ENCODE measurements around the gene TTF1.
"Not testable (repeated sequence)": the region's sequence is repeated elsewhere in the genome, so short reads cannot be mapped to it uniquely, and the experiment has no call there.

TTF1 gene

DNA sequence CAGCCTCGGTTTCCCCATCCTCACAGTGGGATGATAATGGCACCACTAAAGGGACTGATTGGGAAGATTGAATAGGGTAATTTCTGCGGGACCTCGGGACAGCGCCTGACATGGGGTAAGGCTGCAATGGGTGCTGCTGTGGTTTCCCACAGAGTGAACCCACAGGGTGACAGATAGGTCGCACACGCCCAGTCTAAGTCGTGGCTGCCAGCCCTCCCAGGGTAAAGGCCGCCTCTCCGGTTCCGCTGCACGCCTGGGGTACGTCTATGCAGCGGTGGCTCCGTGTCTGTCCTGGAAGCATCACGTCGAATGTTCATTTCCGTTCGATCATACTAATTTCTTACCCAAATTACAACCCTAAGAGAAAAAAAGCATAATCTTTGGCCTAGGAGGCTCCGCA, 4.0 kb upstream of the TTF1 start:
- DNase-seq, result no peak

- DNase-seq, result no peak
These were observed 3.3 kb upstream of the TTF1 start, which contains the start of gene CFAP77 for GRCh38 chr9:132409828-132410528. Gene CFAP77, plus strand, starts transcription at chr9:132410211. Its CDS starts 61 bp downstream, at chr9:132410272.

GRCh38 chr9:132408521-132408920, 1.9 kb upstream of the TTF1 start:
- DNase-seq, result no peak

DNA sequence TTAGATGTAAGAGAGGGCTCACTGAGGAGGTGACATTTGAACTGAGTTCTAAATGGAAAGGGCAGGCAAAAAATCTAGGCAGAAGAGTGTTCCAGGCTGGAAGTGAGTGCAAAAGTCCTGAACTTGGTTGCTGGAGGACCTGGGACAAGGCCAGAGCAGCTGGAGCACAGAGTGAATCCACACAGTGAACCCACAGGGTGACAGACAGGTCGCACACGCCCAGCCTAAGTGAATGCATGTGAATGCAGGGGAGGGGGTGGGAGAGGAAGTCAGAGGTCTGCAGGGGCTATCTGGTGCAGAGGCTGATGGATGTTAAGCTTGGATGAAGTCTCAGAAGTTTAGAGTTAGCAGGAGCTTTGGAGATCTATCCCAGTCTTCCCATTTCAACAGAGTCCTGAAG, 556 bp upstream of the TTF1 start:
- no peak for DNase-seq

DNA sequence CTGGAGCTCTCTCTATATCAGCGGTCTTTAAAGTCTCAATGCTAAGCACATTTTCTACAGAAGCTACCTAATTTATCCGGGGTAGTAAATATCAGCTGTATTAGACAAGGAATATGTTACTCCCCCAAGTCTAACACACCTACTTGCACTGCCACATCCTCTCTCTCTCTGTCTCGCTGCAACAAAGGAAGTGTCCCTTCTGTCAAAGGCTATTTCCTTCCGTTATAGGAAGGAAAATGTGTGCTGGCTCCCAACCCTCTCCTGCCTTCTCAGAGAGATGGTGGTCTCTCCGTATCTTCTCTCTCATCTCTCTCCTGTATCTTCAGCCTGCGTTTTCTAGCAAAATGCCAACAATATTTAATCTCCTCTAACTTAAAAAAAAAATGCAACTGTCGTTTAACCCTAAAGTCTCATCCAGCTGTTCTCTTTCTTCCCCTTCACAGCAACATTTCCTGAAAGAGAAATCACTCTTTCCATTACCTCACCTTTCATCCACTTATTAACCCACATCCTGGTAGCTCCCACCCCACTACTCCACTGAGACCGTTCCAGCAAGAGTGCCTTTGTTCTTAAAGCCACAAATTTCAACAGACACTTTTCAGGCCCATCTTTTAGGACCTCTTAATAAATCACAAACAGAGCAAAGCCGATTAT, 2.3 kb downstream of the TTF1 start:
- DNase-seq, result no peak

DNA sequence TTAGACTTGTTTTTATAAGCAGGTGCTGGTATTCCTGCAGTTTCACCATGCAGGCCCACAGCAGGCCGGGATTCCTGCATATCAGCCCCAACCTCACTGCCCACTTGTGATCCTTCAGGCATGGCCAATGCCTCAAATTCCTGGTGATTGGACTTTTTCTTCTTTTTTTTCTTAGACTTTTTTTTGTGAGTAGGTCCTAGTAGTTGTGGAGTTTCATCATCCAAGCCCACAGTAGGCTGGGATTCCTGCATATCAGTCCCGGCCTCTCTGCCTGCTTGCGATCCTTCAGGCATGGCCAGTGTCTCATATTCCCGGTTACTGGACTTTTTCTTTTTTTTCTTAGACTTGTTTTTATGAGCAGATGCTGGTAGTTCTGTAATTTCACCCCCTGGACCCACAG, 4.8 kb downstream of the TTF1 start:
- DNase-seq, result no peak

DNA sequence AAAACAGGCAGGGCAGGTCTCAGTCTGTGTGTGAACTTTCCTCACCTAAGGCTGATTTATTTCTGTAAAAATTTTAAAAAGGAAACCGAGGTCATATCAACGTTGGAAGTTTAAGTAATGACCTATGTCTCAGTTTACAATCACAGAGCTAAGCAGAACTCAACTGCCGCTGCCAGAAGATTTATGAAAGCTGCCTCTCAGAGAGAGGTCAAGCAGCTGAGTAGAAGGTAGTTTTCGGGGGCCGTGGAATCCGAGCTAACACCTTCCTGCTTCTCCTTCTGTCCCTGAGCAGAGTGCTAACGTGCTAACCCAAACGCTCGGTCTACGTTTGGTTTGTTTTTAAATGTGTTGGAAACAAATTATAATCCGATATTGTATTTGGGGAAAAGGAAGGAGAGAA, 11.1 kb downstream of the TTF1 start:
- no peak for DNase-seq

- no peak for DNase-seq
These were observed 15.2 kb downstream of the TTF1 start for GRCh38 chr9:132391449-132391848.

GRCh38 chr9:132390966-132391365, 15.7 kb downstream of the TTF1 start:
- no peak for DNase-seq

DNA sequence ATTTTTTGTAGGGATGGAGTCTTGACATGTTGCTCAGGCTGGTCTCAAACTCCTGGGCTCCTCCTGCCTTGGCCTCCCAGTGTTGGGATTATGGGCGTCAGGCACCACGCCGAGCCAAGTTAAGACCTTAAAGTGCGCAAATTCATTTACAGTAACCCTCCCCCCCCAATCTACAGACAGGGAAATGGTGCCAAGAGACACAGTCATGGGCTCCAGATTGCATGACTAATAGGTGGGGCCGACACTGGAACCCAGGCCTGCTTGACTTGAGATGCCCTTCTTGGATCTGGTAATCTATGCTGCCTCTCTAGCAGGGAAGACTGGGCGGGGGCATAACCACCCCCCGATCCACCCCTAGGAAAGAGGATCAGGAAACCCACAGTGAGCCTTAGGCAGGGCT, 19.5 kb downstream of the TTF1 start:
- no peak for DNase-seq

- DNase-seq, result no peak
These were observed 22.3 kb downstream of the TTF1 start for GRCh38 chr9:132384376-132384775.

DNA sequence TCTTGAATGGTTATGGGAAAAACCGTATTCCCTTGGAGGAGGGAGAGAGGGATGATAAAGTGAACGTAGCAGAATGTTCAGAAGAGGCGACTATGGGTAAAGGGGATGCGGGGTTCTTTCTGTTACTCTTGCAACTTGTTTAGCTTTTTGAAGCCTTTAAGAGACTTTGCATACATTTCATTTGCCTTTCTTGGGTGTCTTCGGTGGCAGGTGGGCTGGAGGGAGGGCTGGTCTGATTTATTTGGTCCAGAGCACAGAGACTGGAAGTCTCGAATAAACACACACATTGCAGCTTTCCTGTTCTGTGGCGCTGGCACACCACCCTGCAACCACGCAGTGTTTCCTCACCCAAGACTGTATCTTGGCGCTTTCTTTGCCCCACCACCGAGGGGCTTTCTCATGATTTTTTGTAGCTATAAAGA, 23.2 kb downstream of the TTF1 start:
- no peak for DNase-seq

DNA sequence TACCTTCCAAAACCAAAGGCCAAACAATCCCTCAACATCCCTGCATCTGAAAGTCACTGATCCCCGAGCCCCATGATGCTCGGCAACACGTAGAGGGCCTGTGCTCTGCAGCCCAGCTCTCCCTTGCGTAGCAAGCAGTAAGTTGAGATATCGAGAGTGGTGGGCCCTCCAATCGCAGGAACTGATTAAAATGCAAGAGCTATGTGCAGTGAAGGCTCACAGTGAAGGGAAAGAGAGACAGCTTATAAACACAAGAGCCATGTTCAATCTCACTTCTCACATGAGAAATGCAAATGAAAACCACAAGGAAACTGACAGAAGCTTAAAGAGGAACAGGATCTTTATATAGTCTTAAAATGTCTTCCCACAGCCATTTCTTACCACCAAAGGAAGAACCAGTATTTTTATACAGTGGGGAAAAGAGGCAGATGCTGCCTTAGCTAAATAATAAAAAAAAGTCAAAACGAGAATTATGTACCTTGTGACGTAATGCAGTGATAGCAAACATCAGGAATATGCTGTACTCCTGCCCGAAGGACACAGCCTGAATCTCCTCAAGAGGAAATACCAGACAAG, 24.6 kb downstream of the TTF1 start:
- DNase-seq, result no peak

- DNase-seq, result not testable (repeated sequence)
These were observed 28.2 kb downstream of the TTF1 start for GRCh38 chr9:132378416-132378815.

DNA sequence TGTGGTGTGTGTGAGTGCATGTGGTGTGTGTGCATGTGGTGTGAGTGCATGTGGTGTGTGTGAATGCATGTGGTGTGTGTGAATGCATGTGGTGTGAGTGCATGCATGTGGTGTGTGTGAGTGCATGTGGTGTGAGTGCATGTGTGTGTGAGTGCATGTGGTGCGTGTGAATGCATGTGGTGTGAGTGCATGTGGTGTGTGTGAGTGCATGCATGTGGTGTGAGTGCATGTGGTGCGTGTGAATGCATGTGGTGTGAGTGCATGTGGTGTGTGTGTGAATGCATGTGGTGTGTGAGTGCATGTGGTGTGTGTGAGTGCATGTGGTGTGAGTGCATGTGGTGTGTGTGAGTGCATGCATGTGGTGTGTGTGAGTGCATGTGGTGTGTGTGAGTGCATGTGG, 28.9 kb downstream of the TTF1 start:
- not testable (repeated sequence) for DNase-seq

DNA sequence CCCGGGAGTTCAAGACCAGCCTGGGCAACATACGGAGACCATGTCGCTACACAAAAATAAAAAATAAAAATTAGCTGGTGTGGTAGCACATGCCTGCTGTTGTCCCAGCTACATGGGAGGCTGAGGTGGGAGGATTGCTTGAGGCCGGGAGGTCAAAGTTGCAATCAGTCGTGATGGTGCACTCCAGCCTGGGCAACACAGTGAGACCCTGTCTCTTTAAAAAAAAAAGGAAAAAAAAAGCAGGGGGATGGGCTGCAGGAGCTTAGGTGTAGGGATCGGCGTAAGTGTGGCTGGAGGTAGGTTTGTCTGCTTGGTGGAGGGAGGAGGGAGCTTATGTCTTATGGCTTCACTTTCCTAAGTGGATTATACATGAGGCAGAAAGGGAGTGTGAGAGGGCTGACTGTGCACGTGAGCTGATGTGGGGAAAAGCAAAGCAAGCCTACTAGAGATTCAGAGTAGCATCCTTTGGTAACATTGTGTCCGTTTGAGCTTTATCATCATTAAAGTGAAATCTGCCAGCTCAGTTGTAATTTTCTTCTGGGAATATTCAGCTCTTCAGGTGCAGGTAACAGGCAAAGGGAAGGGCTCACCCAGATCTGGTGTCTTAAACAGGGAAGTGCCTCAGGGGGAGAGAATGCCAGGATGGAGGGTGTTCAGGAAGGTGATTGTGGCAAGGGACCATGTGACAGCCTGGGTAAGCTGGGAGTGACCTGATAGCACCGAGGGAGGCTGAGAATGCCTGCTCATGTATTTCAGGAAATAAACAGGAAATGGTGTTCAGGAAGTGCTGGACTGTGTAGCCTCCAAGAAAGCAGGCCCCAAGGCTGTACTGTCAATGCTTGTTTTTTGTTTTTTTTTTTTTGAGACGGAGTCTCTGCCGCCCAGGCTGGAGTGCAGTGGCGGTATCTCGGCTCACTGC, 34.2 kb downstream of the TTF1 start:
- no peak for DNase-seq

GRCh38 chr9:132370592-132370991, 36.0 kb downstream of the TTF1 start:
- no peak for DNase-seq

DNA sequence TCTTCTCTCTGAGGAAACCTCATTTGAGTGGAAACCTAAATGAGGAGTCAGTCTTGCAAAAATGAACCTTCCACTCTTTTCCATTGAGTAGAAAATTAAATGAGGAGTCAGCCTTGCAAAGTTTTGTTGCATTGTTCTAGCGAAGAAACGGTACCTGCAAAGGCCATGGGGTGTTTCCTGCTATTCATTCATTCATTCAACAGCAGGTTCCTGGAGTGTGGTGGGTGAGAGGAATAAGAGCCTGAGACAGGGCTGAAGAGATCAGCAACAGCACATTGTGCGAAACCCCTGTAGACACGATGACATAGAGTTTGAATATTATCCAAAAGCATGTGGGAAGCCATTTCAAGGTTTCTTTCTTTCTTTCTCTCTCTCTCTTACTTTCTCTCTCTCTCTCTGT, 37.2 kb downstream of the TTF1 start:
- no peak for DNase-seq

- no peak for DNase-seq
These were observed 38.9 kb downstream of the TTF1 start for GRCh38 chr9:132367613-132368313.

DNA sequence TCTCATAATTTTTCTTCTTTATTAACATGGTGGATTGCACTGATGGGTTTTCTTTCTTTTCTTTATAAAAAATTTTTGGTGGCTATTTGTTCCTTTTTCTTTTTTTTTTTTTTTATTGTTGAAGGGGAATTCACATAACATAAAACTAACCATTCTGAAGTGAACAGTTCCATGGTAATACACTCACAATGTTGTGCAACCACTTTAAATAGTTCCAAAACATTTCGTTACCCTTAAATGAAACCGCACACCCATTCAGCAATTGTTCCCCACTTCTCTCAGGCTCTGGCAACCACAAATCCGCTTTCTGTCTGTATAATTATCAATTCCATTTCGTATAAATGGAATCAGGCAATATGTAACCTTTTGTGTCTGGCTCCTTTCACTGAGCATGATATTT, 40.2 kb downstream of the TTF1 start:
- DNase-seq, result no peak

DNA sequence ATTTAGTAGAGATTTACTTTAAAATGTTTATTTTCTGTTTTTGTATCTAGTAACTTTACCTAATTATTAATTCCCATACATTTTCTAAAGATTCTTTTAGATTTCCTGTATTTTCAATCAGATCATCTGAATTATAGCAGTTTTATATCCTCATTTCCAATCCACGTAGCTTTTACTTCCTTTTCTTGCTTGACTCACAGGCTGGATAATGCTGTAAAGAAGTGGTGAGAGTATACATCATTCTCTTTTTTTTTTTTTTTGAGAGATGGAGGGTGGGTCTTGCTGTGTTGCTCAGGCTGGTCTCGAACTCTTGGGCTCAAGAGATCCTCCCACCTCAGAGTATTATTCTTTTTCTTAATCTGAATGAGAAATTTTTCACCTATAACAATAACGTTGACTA, 40.7 kb downstream of the TTF1 start:
- DNase-seq, result no peak

DNA sequence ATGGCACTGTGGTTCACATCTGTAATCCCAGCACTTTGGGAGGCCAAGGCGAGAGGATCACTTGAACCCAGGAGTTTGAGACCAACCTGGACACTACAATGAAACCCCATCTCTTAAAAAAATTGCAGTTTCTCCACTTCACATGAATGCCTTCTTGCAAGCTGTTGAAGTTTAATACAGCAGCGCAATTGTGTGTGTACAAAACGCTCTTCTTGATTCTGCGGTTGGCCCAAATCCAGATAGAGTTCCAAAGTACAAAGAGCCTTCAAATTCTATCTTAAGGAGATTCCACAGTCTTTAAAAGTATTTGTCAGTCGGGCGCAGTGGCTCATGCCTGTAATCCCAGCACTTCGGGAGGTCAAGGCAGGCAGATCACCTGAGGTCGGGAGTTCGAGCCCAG, 42.6 kb downstream of the TTF1 start:
- DNase-seq, result no peak

GRCh38 chr9:132357764-132358163, 48.9 kb downstream of the TTF1 start:
- DNase-seq, result no peak
